Naive thymus-derived CD8-positive, alpha-beta T cell (primary cell): Measurements from ENCODE around the gene KLHL33. TPM values are rescaled to one million over a fixed set of nuclear protein-coding genes. Genes with fewer than 3 reads are reported as not detected.

ENCODE experiments used
- ATAC-seq, 2 donors: fragments of 150-1000 bp; cut with Tn5 transposase in 1 of 2; sonication (Bioruptor Pico), chemical (Tn5 transposase) in 1 of 2; 1 replicate in 1 of 2; 2 replicates in 1 of 2; pipeline ENCODE4 v1.10.0; 2021; ENCODE audit warnings: mild to moderate bottlenecking in 2 of 2, moderate library complexity in 2 of 2
- POLR2A ChIA-PET: fragments of 350-600 bp; sonication (Branson Sonifier 250); formaldehyde crosslinking; loops from one replicate; lab custom pipeline; 2021; ENCODE audit warnings: antibody characterized with exemption; lab: Charles Lee
- DNase-seq, 10 donors: peaks; one replicate each; pipeline versions ENCODE4 v3.0.0 to v3.0.0-alpha.2; 2020 to 2022
- H3K27ac Mint-ChIP-seq, 10 donors: one replicate each; pipeline ENCODE4 v1.8.0; 2020 to 2022; ENCODE audit warnings: mild to moderate bottlenecking in 10 of 10, mixed read lengths in 10 of 10, moderate library complexity in 4 of 10, inconsistent platforms in 1 of 10
- H3K27me3 Mint-ChIP-seq, 5 donors: one replicate each; pipeline ENCODE4 v1.8.0; 2021 to 2022; ENCODE audit warnings: mixed read lengths in 5 of 5
- H3K36me3 Mint-ChIP-seq, 3 donors: one replicate each; pipeline ENCODE4 v1.8.0; 2020 to 2022; ENCODE audit warnings: mixed read lengths in 3 of 3, mild to moderate bottlenecking in 2 of 3, inconsistent platforms in 1 of 3
- H3K4me1 Mint-ChIP-seq, 4 donors: one replicate each; pipeline ENCODE4 v1.8.0; 2021 to 2022; ENCODE audit warnings: mixed read lengths in 4 of 4
- H3K4me3 Mint-ChIP-seq, 10 donors: one replicate each; pipeline ENCODE4 v1.8.0; 2020 to 2022; ENCODE audit warnings: mild to moderate bottlenecking in 10 of 10, mixed read lengths in 10 of 10, moderate library complexity in 6 of 10, inconsistent platforms in 1 of 10
- H3K9me3 Mint-ChIP-seq, 9 donors: one replicate each; pipeline ENCODE4 v1.8.0; 2020 to 2022; ENCODE audit warnings: mixed read lengths in 9 of 9, mild to moderate bottlenecking in 3 of 9, inconsistent platforms in 1 of 9, moderate library complexity in 1 of 9
- polyA plus RNA-seq, 3 donors: library from polyadenylated mRNA; unstranded; fragments of 300-500 nt; fragmentation: Illumina TruSeq; gene quantifications; one replicate each; pipeline ENCODE4 v1.2.3, GENCODE V29; 2021
- total RNA-seq, 8 experiments: library from RNA in 2 of 8; stranded (reverse) in 2 of 8; gene quantifications; one replicate each; pipeline ENCODE4 v1.2.3 and lab custom pipeline; 2021 to 2026

Gene KLHL33
- total and polyA plus RNA-seq, 5 experiments from 2014 or later, result 0.43 to 0.77 (median 0.52) TPM

DNA sequence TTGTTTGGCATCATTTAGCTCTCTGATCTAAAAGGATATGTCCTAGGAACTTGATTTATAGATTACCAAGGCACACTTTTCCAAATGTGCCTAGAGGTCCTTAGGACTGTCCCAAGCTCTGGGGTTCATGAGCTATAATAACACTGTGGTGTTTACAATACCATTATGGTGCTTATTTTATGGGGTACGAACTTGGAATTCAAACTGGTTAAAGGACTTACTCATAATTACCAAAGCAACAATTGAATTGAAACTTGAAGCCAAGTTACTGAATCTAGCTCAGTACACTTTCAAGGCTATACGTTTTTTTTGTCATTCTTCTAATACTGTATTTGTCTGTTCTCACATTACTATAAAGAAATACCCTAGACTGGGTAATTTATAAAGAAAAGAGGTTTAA lies 13.1 kb downstream of the KLHL33 start:
- ATAC-seq, result no peak
- no peak for DNase-seq
- Mint-ChIP-seq H3K27me3 (no peaks in the 10 kb centered on the region), H3K4me3 (no peak overlapping the region), H3K36me3 (no peaks in the 10 kb centered on the region), H3K9me3 (no peaks in the 10 kb centered on the region), H3K27ac (peak overlapping the region in 1 of 10 donors; percentile 11), H3K4me1 (peaks cover 10 to 28% (median 19%) of the 10 kb centered on the region in 4 donors)
- POLR2A ChIA-PET, result interaction anchor here (0.9 to 2.3 kb wide), 3 partner anchors 8 to 91 kb away, joined by 3 to 8 read pairs (median 7); partner anchors contain the start of gene TEP1

DNA sequence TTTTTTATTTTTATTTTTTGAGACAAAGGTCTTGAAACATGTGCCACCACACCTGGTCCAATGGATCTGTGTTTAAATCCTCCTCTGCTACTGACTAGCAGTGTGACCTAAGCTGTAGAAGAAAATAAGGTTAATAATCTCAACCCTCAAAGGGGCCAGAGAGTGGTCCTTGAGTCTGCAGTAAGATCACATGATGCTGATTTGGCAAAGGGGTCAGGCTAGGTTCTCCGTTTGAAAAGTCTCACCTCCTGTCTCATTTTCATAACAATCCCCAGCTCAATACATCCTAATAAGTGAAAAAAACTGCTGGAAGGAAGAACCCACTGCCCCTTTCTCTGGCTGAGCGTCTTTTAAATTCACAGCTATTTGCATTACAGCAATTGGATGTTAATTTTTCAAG lies 14.7 kb downstream of the KLHL33 start:
- DNase-seq (no peak), ATAC-seq (no peak)
- no peak overlapping the region for H3K4me3 Mint-ChIP-seq
- POLR2A ChIA-PET, result interaction anchor here (1.2 to 2.3 kb wide), 3 partner anchors 8 to 34 kb away, joined by 3 to 8 read pairs (median 3); partner anchors contain the start of genes APEX1, OSGEP and TEP1
- H3K27me3 Mint-ChIP-seq, result no peaks in the 10 kb centered on the region
- no peaks in the 10 kb centered on the region for H3K9me3 Mint-ChIP-seq
- peaks cover 2 to 19% (median 11%) of the 10 kb centered on the region in 4 donors for H3K4me1 Mint-ChIP-seq
- no peaks in the 10 kb centered on the region for H3K36me3 Mint-ChIP-seq
- H3K27ac Mint-ChIP-seq, result no peak overlapping the region

DNA sequence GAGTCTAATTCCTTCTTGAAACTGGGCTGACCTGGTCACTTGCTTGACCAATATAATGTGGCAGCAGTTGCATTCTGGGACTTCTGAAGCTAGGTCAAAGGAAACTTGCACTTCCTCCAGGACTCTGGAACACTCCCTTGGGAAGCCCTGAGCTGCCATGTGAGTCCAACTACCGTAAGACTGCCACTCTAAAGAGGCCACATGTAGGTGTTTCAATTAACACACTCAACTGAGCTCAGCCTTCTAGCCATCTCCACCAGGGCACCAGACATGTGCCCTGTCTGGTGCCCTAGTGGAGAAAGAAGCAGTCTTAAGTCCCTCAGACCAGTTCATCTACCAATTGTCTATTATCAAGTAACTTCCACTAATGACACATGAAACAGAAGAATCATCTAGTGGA lies 16.5 kb downstream of the KLHL33 start:
- DNase-seq (no peak), ATAC-seq (no peak)
- H3K27me3 Mint-ChIP-seq, result no peaks in the 10 kb centered on the region
- H3K9me3 Mint-ChIP-seq, result no peaks in the 10 kb centered on the region
- H3K4me1 Mint-ChIP-seq, result peaks cover 4 to 18% (median 14%) of the 10 kb centered on the region in 4 donors
- POLR2A ChIA-PET, result no interaction called here
- H3K36me3 Mint-ChIP-seq, result no peaks in the 10 kb centered on the region
- no peak overlapping the region for H3K4me3 Mint-ChIP-seq
- H3K27ac Mint-ChIP-seq, result peak overlapping the region in 1 of 10 donors; percentile 60

DNA sequence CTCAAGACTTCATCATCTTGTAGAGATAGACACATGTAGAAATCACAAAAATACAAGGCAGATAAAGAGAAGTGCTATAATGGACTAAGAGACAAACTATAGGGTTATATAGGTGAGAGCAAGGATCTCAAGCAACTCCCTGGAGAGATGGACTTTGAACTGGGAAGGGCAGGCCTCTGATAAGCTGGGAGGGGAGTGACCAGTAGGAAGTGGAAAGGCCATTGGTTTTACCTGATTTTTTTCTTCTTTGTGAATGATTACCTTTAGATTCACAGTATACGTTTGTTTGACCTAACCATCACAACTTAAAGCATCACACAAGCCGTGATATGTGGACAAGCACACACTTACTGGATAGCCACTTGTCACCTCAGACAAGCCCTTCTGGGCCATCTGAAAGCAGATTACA lies 17.5 kb downstream of the KLHL33 start:
- DNase-seq (no peak), ATAC-seq (no peak)
- no peak overlapping the region for H3K4me3 Mint-ChIP-seq
- no peaks in the 10 kb centered on the region for H3K27me3 Mint-ChIP-seq
- no peaks in the 10 kb centered on the region for H3K36me3 Mint-ChIP-seq
- no peaks in the 10 kb centered on the region for H3K9me3 Mint-ChIP-seq
- H3K27ac Mint-ChIP-seq, result no peak overlapping the region
- H3K4me1 Mint-ChIP-seq, result peaks cover 7 to 27% (median 23%) of the 10 kb centered on the region in 4 donors
- POLR2A ChIA-PET, result interaction anchor here (0.6 kb wide), 1 partner anchor 28 kb away, joined by 3 read pairs; no protein-coding TSS in a partner anchor

DNA sequence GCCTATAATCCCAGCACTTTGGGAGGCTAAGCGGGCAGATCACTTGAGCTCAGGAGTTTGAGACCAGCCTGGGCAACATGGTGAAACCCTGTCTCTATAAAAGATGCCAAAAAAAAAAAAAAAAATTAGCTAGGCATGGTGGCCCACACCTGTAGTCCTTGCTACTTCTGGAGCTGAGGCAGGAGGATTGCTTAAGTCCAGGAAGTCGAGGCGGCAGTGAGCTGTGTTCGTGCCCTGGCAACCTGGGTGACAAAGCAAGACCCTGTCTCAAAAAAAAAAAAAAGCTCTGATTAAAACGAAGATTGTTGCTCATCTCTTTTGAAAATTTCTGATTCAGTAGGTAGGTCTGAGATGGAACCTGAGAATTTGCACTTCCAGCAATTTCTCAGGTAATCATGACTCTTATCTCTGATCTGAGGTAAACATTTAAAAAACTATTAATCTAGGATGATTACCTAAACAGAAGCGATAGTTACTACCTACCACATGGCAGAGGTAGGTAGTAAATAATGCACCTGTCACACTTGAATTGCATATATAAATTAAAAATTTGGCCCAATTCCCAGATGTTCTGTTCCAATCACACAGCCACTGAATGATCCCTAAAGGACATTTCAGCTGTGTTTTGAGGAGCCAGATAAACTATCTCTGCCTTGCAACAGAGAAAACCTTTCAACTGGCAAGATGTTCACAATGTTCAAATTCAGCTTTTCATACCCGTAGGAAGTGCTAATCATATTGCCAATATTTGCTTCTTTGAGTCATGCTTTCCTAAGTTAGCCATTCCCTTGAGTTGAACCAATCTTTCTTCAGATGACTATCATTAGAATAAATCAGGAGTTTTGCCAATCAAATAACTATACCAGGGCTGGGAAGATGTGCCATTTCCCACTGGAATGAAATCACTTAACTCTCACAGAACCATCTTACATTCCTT lies 18.4 kb downstream of the KLHL33 start:
- Mint-ChIP-seq H3K27me3 (no peaks in the 10 kb centered on the region), H3K27ac (peak overlapping the region in 1 of 10 donors; percentile 25)

DNA sequence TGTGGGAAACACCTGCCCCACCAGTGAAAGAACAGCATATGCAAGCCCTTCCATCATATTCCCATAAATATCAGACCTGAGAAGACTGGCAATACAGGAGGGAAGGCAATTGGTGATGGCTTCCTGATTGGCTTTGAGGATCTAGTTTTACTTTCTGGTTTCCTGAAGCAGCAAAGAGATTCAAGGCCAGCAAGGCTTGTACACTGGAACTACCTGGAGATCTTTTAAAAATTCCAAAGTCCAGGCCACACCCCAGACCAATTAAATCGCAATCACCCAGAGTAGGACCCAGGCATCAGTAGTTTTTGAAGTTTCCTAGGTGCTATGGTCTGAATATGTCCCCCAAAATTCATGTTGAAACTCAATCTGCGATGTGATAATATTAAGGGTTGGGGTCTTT lies 19.7 kb downstream of the KLHL33 start:
- Mint-ChIP-seq H3K27ac (peak overlapping the region in 9 of 10 donors; percentile 7 to 88 (median 73)), H3K9me3 (no peaks in the 10 kb centered on the region), H3K4me3 (peak overlapping the region in 1 of 10 donors; percentile 0), H3K27me3 (no peaks in the 10 kb centered on the region), H3K36me3 (no peaks in the 10 kb centered on the region), H3K4me1 (peaks cover 12 to 42% (median 34%) of the 10 kb centered on the region in 4 donors)
- no peak for DNase-seq
- POLR2A ChIA-PET, result interaction anchor here (0.6 to 5.8 kb wide), 10 partner anchors 8 to 457 kb away, joined by 3 to 44 read pairs (median 10); partner anchors contain the start of genes APEX1, OSGEP, PARP2 and PIP4P1
- no peak for ATAC-seq

More for the DNA sequence above, 18.4 kb downstream of the KLHL33 start:
- no peak for ATAC-seq
- H3K36me3 Mint-ChIP-seq, result no peaks in the 10 kb centered on the region
- H3K4me1 Mint-ChIP-seq, result peaks cover 8 to 32% (median 24%) of the 10 kb centered on the region in 4 donors
- no peaks in the 10 kb centered on the region for H3K9me3 Mint-ChIP-seq
- POLR2A ChIA-PET, result interaction anchor here (0.6 to 1.3 kb wide), 5 partner anchors 29 to 1111 kb away, joined by 3 to 8 read pairs (median 3); partner anchors contain the start of gene PIP4P1
- DNase-seq, result no peak
- no peak overlapping the region for H3K4me3 Mint-ChIP-seq

DNA sequence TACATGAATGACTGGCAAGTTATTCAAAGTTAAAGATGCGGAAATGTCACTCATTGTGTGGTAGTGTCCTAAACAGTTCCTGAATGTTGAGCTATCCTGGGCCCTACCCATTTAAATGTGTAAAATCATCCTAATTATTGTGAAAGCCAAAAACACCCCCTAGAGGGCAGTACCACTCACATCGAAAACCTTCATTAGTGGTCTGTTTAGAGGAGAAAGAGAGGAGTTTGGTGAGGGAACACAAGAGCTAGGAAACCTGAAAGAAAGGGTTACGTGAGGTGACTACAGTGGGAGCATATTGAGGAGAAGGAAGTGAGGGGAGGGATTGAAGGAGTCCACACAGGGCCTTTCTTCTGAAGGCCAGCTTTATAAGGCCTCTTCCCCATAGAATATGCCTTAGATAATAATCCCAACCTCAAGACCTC lies 20.2 kb downstream of the KLHL33 start:
- H3K4me3 Mint-ChIP-seq, result peak overlapping the region in 6 of 10 donors; percentile 0 to 51 (median 11)
- H3K27me3 Mint-ChIP-seq, result no peaks in the 10 kb centered on the region
- POLR2A ChIA-PET, result interaction anchor here (0.6 to 5.8 kb wide), 10 partner anchors 8 to 458 kb away, joined by 3 to 44 read pairs (median 10); partner anchors contain the start of genes APEX1, OSGEP, PARP2 and PIP4P1
- H3K9me3 Mint-ChIP-seq, result no peaks in the 10 kb centered on the region
- peak in 8 of 10 donors; percentile 14 to 67 (median 47) for DNase-seq
- H3K36me3 Mint-ChIP-seq, result no peaks in the 10 kb centered on the region
- H3K4me1 Mint-ChIP-seq, result peaks cover 15 to 46% (median 38%) of the 10 kb centered on the region in 4 donors
- ATAC-seq, result peak; percentile 38 to 46
- H3K27ac Mint-ChIP-seq, result peak overlapping the region in 9 of 10 donors; percentile 7 to 88 (median 73)

DNA sequence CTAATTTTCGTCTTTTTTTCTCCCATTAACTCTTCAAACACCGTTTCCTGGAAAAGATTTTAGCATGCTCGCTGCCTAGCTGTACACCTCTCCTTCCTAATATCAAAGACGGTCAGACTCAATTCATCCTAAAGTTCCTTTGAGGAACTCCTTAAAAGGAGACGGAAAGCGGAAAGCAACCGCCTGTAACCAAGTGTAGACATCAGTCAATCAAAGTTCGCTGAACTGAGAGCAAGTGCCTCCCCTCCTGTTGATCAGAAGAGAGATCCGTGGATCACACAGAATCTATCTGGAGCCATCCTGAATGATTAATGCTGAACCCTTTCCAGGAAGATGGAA lies 22.3 kb downstream of the KLHL33 start:
- H3K9me3 Mint-ChIP-seq, result no peaks in the 10 kb centered on the region
- peak overlapping the region; percentile 90 to 100 (median 96) for H3K4me3 Mint-ChIP-seq
- DNase-seq (peak in 6 of 10 donors; percentile 4 to 40 (median 29)), ATAC-seq (peak; percentile 34 to 42)
- H3K36me3 Mint-ChIP-seq, result no peaks in the 10 kb centered on the region
- peak overlapping the region; percentile 84 to 99 (median 96) for H3K27ac Mint-ChIP-seq
- H3K4me1 Mint-ChIP-seq, result peaks cover 22 to 63% (median 47%) of the 10 kb centered on the region in 4 donors
- POLR2A ChIA-PET, result interaction anchor here (0.7 to 5.8 kb wide), 8 partner anchors 9 to 71 kb away, joined by 3 to 44 read pairs (median 14); partner anchors contain the start of genes APEX1, OSGEP, PARP2 and PIP4P1
- H3K27me3 Mint-ChIP-seq, result no peaks in the 10 kb centered on the region

DNA sequence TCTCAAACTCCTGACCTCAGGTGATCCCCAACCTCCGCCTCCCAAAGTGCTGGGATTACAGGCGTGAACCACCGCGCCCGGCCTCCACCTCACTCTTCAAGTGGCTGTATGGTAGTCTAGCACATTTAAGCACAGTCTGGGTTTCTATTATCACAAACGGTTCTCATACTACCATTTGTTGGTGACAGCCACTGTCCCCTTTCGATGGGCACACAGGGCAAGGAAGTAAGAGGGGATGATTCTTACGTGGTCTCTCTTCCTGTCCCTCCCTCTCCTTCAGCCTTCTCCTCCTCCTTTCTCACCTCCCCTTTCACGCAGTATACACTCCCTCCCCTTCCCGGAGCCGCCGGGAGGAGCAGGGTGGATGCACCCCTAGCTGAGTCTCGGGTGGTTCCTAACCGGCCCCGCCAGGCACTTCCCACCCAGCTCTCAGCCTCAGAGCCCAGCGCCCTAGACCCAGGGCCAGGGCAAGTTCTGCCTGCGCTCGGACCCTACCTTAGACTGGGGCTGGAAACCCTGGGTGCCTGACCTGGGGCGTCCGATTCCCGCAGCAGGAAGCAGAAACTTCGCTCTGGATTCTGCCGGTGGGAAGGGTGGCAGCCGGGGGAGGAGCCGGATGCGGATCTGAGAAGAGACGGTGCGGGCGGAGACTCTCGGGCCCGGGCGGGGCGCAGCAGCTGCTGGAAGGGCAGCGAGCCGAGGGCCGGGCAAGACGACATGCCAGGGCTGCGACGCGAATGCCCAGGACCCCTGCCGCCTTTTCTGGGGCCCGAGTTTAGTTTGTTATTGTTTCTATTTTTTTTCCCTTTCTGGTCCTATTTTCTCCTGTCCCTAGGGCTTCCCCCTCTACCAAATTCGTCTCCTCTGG lies 22.9 kb downstream of the KLHL33 start, which contains the start of gene TEP1:
TEP1 (minus strand) TSS at position 626 of the 868 bp plus-strand sequence. CDS start 5,062 bp downstream, outside the sequence.
- peaks cover 24 to 64% (median 48%) of the 10 kb centered on the region in 4 donors for H3K4me1 Mint-ChIP-seq
- H3K36me3 Mint-ChIP-seq, result peaks cover 0 to 3% (median 0%) of the 10 kb centered on the region in 3 donors
- peak within 1 kb of the TSS; percentile 90 to 100 (median 96) for H3K4me3 Mint-ChIP-seq
- POLR2A ChIA-PET, result interaction anchor here (0.6 to 5.8 kb wide), 9 partner anchors 9 to 70 kb away, joined by 3 to 44 read pairs (median 8); partner anchors contain the start of genes APEX1, OSGEP, PARP2 and PIP4P1
- DNase-seq, result peak; percentile 45 to 79 (median 64)
- H3K27me3 Mint-ChIP-seq, result no peaks in the 10 kb centered on the region
- H3K9me3 Mint-ChIP-seq, result no peaks in the 10 kb centered on the region
- H3K27ac Mint-ChIP-seq, result peak within 1 kb of the TSS; percentile 84 to 99 (median 96)
- peak; percentile 69 to 84 for ATAC-seq

DNA sequence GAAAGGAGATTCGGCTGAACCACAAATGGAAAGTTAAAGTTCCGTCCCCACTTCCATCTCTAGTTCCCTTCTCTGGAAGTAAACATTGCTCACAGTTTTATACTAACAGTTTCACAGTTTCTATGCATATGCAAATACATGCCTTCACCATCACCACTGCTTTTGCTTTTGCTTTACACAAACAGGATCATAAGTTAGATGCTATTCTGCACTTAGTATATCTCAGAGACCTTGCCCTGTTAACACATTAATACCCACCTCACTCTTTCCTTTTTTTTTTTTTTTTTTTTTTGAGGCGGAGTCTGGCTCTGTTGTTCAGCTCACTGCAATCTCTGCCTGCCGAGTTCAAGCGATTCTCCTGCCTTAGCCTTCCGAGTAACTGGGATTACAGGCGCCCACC lies 23.6 kb downstream of the KLHL33 start:
- DNase-seq, result peak in 4 of 10 donors; percentile 12 to 46 (median 25)
- H3K4me3 Mint-ChIP-seq, result peak overlapping the region; percentile 90 to 100 (median 96)
- H3K4me1 Mint-ChIP-seq, result peaks cover 27 to 71% (median 50%) of the 10 kb centered on the region in 4 donors
- H3K27ac Mint-ChIP-seq, result peak overlapping the region; percentile 84 to 99 (median 96)
- no peaks in the 10 kb centered on the region for H3K27me3 Mint-ChIP-seq
- peaks cover 0 to 10% (median 0%) of the 10 kb centered on the region in 3 donors for H3K36me3 Mint-ChIP-seq
- ATAC-seq, result peak; percentile 35 to 67
- POLR2A ChIA-PET, result interaction anchor here (0.6 to 5.8 kb wide), 8 partner anchors 9 to 69 kb away, joined by 5 to 44 read pairs (median 14); partner anchors contain the start of genes APEX1, OSGEP, PARP2 and PIP4P1
- no peaks in the 10 kb centered on the region for H3K9me3 Mint-ChIP-seq

DNA sequence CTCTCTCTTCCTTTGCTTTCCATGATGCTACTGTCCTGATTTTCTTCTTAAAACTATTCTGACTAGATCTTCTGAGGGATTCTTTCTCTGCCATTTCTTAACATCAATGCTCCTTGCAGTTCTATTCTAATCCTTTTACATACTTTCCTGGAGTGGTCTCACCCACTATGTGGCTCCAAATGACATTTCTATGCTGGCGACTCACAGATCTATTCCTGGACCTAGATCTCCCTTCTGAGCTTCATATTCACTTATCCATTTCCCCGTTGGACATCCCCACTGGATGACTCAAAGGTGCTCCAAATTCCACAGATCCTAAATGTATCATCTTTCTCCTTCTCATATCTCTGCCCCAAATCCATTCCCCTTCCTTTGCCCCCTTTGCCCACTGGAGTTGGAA lies 26.7 kb downstream of the KLHL33 start:
- POLR2A ChIA-PET, result interaction anchor here (0.7 kb wide), 1 partner anchor 26 kb away, joined by 3 read pairs; no protein-coding TSS in a partner anchor
- peaks cover 0 to 42% (median 8%) of the 10 kb centered on the region in 3 donors for H3K36me3 Mint-ChIP-seq
- no peak for ATAC-seq
- no peaks in the 10 kb centered on the region for H3K27me3 Mint-ChIP-seq
- no peaks in the 10 kb centered on the region for H3K9me3 Mint-ChIP-seq
- DNase-seq, result no peak
- H3K27ac Mint-ChIP-seq, result peak overlapping the region in 9 of 10 donors; percentile 7 to 73 (median 69)
- no peak overlapping the region for H3K4me3 Mint-ChIP-seq
- peaks cover 41 to 80% (median 57%) of the 10 kb centered on the region in 4 donors for H3K4me1 Mint-ChIP-seq
